ENCODE results near the gene ZRANB3.

GRCh38 chr2:135378591-135378990, 152.4 kb downstream of the ZRANB3 start:
- no peak for TF ChIP-seq CTCF (conservative IDR thresholded peaks at IDR 0.05; ENCODE audit: low read length)
- TF ChIP-seq EZH2phosphoT487 (IDR thresholded peaks at IDR 0.05; ENCODE audit: borderline replicate concordance, low read depth, low read length), result no peak

All from OCI-LY7 (cell line).